NCI-H1048 (cell line): ENCODE data around the gene DEPDC5.
"Not testable (repeated sequence)": the region's sequence is repeated elsewhere in the genome, so short reads cannot be mapped to it uniquely, and the experiment has no call there.

Experiments
- DNase-seq: peaks from one replicate; lab custom pipeline; 2025; lab: John Stamatoyannopoulos, UW

DEPDC5 gene

GRCh38 chr22:31815383-31815814, 61.6 kb downstream of the DEPDC5 start:
- not testable (repeated sequence) for DNase-seq

- no peak for DNase-seq
These were observed 62.9 kb downstream of the DEPDC5 start for GRCh38 chr22:31816750-31817149.

GRCh38 chr22:31818481-31819392, 64.9 kb downstream of the DEPDC5 start:
- no peak for DNase-seq

DNA sequence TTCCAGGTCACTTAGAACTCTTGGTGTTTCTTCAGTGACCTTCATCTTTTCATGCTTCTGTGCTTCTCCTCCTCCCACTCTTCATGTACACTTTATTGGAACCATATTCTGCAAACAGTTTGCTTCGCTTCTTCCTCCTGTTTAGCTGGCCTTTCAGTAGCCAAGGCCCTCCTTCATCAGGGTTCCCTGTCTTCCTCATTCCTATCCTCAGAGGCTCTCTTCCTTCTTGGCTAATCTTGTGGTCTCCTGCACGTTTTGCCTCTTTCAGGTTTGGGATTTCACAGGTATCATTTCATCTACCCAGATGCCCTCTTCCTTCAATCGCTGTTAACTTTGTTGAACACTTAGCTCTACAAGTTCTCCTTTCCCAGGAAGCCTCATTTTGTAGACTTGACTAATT, 66.8 kb downstream of the DEPDC5 start:
- no peak for DNase-seq

GRCh38 chr22:31821572-31821971, 67.8 kb downstream of the DEPDC5 start:
- DNase-seq, result no peak

- DNase-seq, result no peak
These were observed 68.7 kb downstream of the DEPDC5 start for GRCh38 chr22:31822523-31822922.

GRCh38 chr22:31825513-31825912, 71.7 kb downstream of the DEPDC5 start:
- no peak for DNase-seq

DNA sequence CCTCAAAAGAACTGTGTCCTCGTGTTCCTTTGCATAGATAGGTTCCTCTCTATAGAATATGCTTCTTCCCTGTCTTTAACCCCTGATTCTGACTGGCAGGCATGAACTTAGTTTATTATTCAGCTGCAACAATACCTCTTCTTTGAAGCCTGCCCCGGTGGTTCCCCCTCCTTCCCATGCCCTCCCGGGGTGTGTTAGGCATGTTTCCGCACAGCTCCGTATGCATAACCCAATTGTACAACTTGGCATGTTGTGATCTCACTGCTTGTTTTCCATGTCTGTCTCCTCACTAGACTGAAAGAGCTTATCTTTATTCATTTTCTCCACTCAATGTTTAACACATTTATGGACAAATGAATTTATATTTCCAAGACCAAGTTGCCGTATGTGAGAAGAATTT, 72.6 kb downstream of the DEPDC5 start:
- no peak for DNase-seq

GRCh38 chr22:31828739-31829138, 74.9 kb downstream of the DEPDC5 start:
- no peak for DNase-seq

DNA sequence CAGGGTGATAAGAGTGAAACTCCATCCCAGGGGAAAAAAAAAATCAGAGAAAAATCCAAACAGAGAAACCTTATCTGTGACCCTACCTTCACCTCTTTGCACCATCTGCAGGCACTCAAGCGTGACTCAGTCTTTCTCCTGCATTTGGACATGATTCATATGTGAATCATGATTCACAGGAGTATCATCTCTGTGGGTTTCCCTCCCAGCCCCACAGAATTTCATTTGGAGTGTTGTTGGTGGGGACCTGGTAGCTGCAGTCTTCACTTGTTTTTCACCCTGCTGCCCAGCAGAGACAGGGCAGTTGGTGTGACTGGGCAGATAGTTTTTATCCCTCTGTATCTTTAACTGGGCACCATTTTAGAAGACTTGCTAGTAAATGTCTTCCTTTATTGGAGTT, 75.7 kb downstream of the DEPDC5 start:
- DNase-seq, result no peak

DNA sequence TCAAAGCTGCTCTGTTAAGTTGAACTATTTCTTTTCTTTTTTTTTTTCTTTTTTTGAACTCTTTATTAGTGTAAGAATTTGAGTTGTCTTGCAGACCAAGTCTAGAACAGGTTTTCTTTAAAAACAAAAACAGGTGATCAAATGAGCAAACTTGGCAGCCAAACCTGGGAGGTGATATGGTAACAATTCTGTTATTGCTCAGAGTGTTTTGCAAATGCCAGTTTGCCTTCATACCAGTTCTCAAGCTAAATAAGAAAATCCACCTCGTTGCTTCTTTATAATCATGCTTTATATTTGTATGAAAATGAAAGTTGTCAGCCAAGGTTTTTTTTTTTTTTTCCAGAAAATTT, 76.9 kb downstream of the DEPDC5 start:
- DNase-seq, result no peak

DNA sequence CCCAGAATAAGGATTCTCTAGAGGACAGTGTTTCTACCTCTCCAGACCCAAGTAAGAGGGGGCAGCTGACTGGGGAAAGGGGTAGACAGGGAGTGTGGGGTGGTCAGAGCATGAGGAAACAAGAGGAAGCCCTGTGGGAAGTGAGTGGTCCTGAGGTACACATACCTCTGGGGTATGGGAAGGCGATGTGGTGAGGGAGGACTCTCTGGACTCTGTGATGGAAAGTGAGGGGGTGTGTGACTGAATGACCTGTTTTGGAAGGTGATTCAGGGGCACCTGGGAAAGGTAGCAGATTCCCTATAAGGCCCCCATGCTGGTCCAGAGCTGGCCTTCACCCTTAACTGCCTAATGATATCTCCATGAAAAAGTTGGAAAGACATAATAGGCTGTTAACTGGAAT, 80.1 kb downstream of the DEPDC5 start:
- DNase-seq, result no peak

GRCh38 chr22:31836010-31836409, 82.2 kb downstream of the DEPDC5 start:
- no peak for DNase-seq

- no peak for DNase-seq
These were observed 85.1 kb downstream of the DEPDC5 start for GRCh38 chr22:31838917-31839316.

GRCh38 chr22:31839986-31840385, 86.2 kb downstream of the DEPDC5 start:
- DNase-seq, result no peak

- no peak for DNase-seq
These were observed 86.8 kb downstream of the DEPDC5 start for GRCh38 chr22:31840585-31840984.

GRCh38 chr22:31841078-31841827, 87.4 kb downstream of the DEPDC5 start:
- DNase-seq, result no peak

DNA sequence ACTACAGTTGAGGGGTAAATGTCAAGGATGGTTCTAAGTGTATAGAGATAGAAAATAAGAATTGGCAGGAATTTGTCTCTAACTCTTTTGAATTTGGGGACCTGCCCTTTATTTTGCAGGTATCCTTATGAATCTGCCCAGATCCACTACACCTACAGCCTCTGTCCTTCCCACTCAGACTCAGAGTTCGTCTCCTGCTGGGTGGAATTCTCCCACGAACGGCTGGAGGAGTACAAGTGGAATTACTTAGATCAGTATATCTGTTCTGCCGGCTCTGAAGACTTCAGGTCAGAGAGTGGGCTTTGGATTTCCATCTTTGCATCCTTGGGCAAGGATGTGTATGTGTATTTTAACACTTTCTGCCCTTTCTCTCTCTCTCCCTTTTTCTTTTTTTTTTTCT, 89.7 kb downstream of the DEPDC5 start:
- no peak for DNase-seq

GRCh38 chr22:31844941-31845340, 91.1 kb downstream of the DEPDC5 start:
- no peak for DNase-seq

DNA sequence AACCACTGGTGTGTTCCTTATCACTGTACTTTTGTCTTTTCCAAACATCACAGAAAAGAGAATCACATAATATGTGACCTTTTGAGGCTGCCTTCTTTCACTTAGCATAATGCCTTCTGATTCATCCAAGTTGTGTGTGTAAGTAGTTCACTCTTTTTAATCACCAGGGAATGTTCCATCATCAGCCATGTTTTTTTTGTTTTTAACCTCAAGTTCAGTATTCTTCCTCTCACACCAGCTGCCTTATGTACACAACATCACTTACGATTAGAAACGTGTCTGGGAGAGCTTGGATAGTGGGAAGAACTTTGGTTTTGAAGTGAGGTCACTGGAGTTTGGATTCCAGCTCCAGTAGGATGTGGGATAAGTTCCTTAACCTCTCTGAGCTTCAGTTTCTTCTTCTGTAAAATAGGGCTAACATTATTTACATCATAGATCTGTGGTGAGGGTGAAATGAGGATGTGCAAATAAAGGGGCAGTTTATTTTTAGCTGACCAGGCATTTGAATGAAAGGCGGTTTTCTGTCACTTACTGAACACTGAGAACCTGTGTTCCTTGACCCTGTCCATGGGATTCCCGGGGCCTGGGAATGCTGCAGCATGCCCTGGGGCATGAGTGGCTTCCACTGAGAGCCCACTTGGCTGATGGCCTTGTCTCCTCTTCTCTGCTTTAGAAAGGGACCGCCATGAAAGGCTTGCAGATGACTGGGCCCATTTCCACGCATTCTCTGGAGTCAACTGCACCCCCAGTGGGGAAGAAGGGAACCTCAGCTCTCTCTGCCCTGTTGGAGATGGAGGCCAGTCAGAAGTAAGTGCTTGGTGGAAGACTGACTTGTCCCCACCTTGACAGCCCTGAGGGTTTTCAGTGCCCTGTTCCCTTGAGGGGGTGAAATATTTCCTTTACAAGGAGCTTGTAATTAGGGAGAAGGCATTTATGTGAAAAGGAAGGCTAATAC, 92.6 kb downstream of the DEPDC5 start:
- DNase-seq, result no peak

DNA sequence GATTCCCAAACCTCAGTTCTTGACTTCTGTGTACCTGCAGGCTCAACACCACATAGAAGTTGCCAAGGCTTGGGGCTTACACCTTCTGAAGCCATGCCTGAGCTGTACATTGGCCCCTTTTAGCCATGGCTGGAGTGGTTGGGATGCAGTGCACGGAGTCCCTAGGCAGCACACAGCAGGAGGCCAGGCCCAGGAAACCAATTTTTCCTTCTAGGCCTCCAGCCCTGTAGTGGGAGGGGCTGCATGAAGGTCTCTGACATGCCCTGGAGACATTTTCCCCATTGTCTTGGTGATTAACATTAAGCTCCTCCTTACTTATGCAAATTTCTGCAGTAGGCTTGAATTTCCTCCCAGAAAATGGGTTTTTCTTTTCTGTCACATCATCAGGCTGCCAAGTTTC, 94.6 kb downstream of the DEPDC5 start:
- DNase-seq, result no peak

GRCh38 chr22:31850135-31850534, 96.3 kb downstream of the DEPDC5 start:
- DNase-seq, result no peak
